WERI-Rb-1 (cell line): ENCODE results near the gene NEDD8.
"Not testable (repeated sequence)": the region's sequence is repeated elsewhere in the genome, so short reads cannot be mapped to it uniquely, and the experiment has no call there.

ENCODE experiments used
- DNase-seq: peaks from one replicate; pipeline ENCODE4 v3.0.0-alpha.2; 2020
- H3K27ac ChIP-seq: fragments of 250-450 bp; sonication (Bioruptor Pico); 2 replicates; pipeline ENCODE4 v1.5.1; 2020; ENCODE audit warnings: mild to moderate bottlenecking, moderate library complexity
- H3K27me3 ChIP-seq: fragments of 250-450 bp; sonication (Bioruptor Pico); 2 replicates; pipeline ENCODE4 v1.5.1; 2021; ENCODE audit warnings: mild to moderate bottlenecking, low read depth, moderate library complexity; ENCODE audit not compliant: insufficient read depth, severe bottlenecking
- H3K36me3 ChIP-seq: fragments of 250-450 bp; sonication (Bioruptor Pico); 2 replicates; pipeline ENCODE4 v1.5.1; 2020; ENCODE audit warnings: mild to moderate bottlenecking, moderate library complexity
- H3K4me3 ChIP-seq: 2 replicates; pipeline ENCODE4 v1.5.1; 2011; ENCODE audit warnings: low read depth, mild to moderate bottlenecking, control low read depth, low read length
- H3K9me3 ChIP-seq: fragments of 250-450 bp; sonication (Bioruptor Pico); 2 replicates; pipeline ENCODE4 v1.5.1; 2021; ENCODE audit warnings: mild to moderate bottlenecking, moderate library complexity; ENCODE audit not compliant: severe bottlenecking
- CTCF ChIP-seq: IDR thresholded peaks from 2 replicates; pipeline ENCODE4 v1.5.1; 2011; ENCODE audit warnings: low read depth, mild to moderate bottlenecking, control low read depth, inconsistent platforms, low read length

The NEDD8 gene

GRCh38 chr14:24204163-24205146 is 27.7 kb downstream of the NEDD8 start:
- H3K36me3 ChIP-seq = peaks cover 52% of the 10 kb centered on the region
- DNase-seq = no peak
- peak overlapping the region; percentile 40 for H3K27ac ChIP-seq
- no peak for TF ChIP-seq CTCF
- no peaks in the 10 kb centered on the region for H3K27me3 ChIP-seq
- H3K9me3 ChIP-seq = peaks cover 12% of the 10 kb centered on the region
- no peak overlapping the region for H3K4me3 ChIP-seq

GRCh38 chr14:24203249-24203886 is 28.8 kb downstream of the NEDD8 start:
- DNase-seq, H3K27me3 ChIP-seq, H3K4me3 ChIP-seq: not testable (repeated sequence)
- Histone ChIP-seq H3K27ac (peak overlapping the region; percentile 40), H3K36me3 (peaks cover 48% of the 10 kb centered on the region), H3K9me3 (peaks cover 12% of the 10 kb centered on the region)

- Histone ChIP-seq H3K9me3 (peaks cover 12% of the 10 kb centered on the region), H3K36me3 (peaks cover 40% of the 10 kb centered on the region)
- not testable (repeated sequence) for H3K27me3 ChIP-seq, DNase-seq, H3K27ac ChIP-seq, H3K4me3 ChIP-seq
Measured at GRCh38 chr14:24202538-24202937, 29.6 kb downstream of the NEDD8 start.

- Histone ChIP-seq H3K4me3 (no peak overlapping the region), H3K9me3 (peaks cover 12% of the 10 kb centered on the region), H3K27me3 (no peaks in the 10 kb centered on the region), H3K36me3 (peaks cover 27% of the 10 kb centered on the region), H3K27ac (no peak overlapping the region)
- DNase-seq = no peak
- TF ChIP-seq CTCF = no peak
Measured at GRCh38 chr14:24198814-24199524, 33.2 kb downstream of the NEDD8 start.

- Histone ChIP-seq H3K27ac (no peak overlapping the region), H3K4me3 (no peak overlapping the region), H3K36me3 (peaks cover 31% of the 10 kb centered on the region), H3K9me3 (peaks cover 7% of the 10 kb centered on the region), H3K27me3 (no peaks in the 10 kb centered on the region)
- no peak for TF ChIP-seq CTCF
- DNase-seq = no peak
Measured at GRCh38 chr14:24197056-24197450, 35.1 kb downstream of the NEDD8 start.

GRCh38 chr14:24196071-24197055 is 35.8 kb downstream of the NEDD8 start:
- Histone ChIP-seq H3K36me3 (peaks cover 31% of the 10 kb centered on the region), H3K9me3 (peaks cover 3% of the 10 kb centered on the region), H3K27me3 (no peaks in the 10 kb centered on the region), H3K4me3 (peak overlapping the region; percentile 50), H3K27ac (peak overlapping the region; percentile 98)
- no peak for DNase-seq
- TF ChIP-seq CTCF = no peak
